Activated T-helper 2 cell treated with anti-CD3 and anti-CD28 coated beads, Interferon-gamma antibody, Interleukin-2, Interleukin-4, amounts not matched to agents 10 μg/mL and 5 μg/mL and 100 μg/mL, durations not matched to agents 14 hours and 24 hours and 36 hours (primary cell): Measurements from ENCODE around the gene FBXL3. TPM values are rescaled to one million over a fixed set of nuclear protein-coding genes. Genes with fewer than 3 reads are reported as not detected.

Experiments
- DNase-seq: peaks from one replicate; pipeline ENCODE4 v3.0.0; 2021; ENCODE audit warnings: low spot score
- H3K27ac Mint-ChIP-seq: one replicate; pipeline ENCODE4 v1.8.0; 2021; ENCODE audit warnings: mixed read lengths
- H3K27me3 Mint-ChIP-seq: one replicate; pipeline ENCODE4 v1.8.0; 2021; ENCODE audit warnings: low read depth, mixed read lengths
- H3K36me3 Mint-ChIP-seq: one replicate; pipeline ENCODE4 v1.8.0; 2021; ENCODE audit warnings: low read depth, mixed read lengths
- H3K4me1 Mint-ChIP-seq: one replicate; pipeline ENCODE4 v1.8.0; 2021; ENCODE audit warnings: low read depth, mixed read lengths
- H3K4me3 Mint-ChIP-seq: one replicate; pipeline ENCODE4 v1.8.0; 2021; ENCODE audit warnings: low read depth, mild to moderate bottlenecking, moderate library complexity, mixed read lengths
- H3K9me3 Mint-ChIP-seq: one replicate; pipeline ENCODE4 v1.8.0; 2021; ENCODE audit warnings: mixed read lengths
- intact Hi-C: fragments of 100-400 bp; cut with micrococcal nuclease; formaldehyde crosslinking; loops from one replicate; pipeline ENCODE4 v1.15.1; 2023
- total RNA-seq: library from RNA; stranded (reverse); gene quantifications from 2 replicates; pipeline ENCODE4 v1.2.3, GENCODE V29; 2022

FBXL3 gene, protein sequence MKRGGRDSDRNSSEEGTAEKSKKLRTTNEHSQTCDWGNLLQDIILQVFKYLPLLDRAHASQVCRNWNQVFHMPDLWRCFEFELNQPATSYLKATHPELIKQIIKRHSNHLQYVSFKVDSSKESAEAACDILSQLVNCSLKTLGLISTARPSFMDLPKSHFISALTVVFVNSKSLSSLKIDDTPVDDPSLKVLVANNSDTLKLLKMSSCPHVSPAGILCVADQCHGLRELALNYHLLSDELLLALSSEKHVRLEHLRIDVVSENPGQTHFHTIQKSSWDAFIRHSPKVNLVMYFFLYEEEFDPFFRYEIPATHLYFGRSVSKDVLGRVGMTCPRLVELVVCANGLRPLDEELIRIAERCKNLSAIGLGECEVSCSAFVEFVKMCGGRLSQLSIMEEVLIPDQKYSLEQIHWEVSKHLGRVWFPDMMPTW
- total RNA-seq: 38.2 and 44.4 TPM in 2 replicates

DNA sequence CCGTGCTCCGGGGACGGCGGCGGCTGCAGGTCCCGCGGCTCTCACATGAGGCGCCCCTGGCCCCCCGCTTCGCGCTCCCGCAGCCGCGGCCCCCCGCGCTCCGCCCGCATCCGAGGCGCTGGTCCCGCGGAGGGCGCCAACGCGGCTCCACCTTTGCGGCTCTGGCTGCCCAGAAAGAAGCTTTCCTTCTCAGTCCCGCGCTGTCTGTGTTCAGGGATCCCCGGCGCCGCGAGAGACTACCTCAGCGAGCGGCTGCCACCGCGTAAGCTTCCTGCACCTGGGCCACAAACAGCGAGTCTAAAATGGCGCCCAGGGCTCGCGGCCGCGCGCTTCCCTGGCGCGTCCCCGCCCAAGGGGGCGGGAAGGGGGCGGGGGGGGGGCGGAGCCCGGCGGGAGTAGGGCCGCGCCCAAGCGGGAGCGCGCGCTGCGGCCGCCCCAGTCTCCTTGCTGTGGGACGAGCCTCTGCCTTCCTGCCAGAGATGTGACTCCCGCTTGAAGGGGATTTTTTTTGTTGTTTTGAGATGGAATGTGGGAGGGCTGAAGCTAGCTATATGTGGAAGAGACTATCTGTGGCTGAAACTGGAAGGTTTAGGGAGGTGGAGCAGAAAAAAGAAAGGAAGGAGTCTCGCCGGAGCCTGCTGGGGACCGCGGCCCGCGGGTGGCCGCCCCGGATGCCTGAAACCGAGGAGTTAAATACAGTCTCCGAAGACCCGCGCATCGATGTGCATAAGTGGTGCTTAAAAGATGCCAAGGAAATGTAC, at the start of gene FBXL3:
Gene FBXL3, minus strand, starts transcription at position 299 of the 761 bp plus-strand sequence. CDS start 5,299 bp downstream, outside the sequence.
- Mint-ChIP-seq H3K27ac (peak within 1 kb of the TSS; percentile 95), H3K36me3 (peaks cover 21% of the 10 kb centered on the region), H3K4me3 (peak within 1 kb of the TSS; percentile 98), H3K4me1 (peaks cover 51% of the 10 kb centered on the region), H3K27me3 (no peaks in the 10 kb centered on the region), H3K9me3 (no peaks in the 10 kb centered on the region)
- intact Hi-C loops: loop anchor here (1.0 to 10.0 kb wide), 8 partner anchors 35 to 1712 kb away; partner anchors contain the start of genes CLN5, MYCBP2 and SLAIN1
- DNase-seq: peak; percentile 76

DNA sequence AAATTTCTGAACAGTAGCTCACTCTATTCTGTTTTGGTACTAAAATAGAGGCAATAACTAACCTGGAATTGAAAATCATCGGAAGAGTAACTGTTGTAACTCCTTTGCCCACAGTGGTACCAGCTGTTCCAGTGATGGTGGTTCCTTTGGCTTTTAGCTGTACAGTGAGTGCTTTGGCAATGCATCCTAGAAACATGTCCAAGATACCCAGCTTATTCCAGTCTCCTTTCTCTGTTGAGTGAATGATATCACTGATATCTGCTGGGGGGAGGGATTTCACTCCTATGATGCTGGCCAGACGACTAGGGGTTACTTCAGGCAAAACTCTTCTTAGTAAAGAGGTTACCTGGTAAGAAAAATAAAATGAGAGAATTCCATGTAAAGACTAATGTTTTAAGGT, 40.6 kb upstream of the FBXL3 start:
- intact Hi-C loops: no loop called here
- no peaks in the 10 kb centered on the region for H3K9me3 Mint-ChIP-seq
- no peak overlapping the region for H3K27ac Mint-ChIP-seq
- no peaks in the 10 kb centered on the region for H3K27me3 Mint-ChIP-seq
- peaks cover 52% of the 10 kb centered on the region for H3K36me3 Mint-ChIP-seq
- no peak for DNase-seq
- H3K4me3 Mint-ChIP-seq: no peak overlapping the region
- H3K4me1 Mint-ChIP-seq: no peaks in the 10 kb centered on the region

GRCh38 chr13:77065461-77066147, 38.6 kb upstream of the FBXL3 start:
- Mint-ChIP-seq H3K36me3 (peaks cover 64% of the 10 kb centered on the region), H3K4me3 (no peak overlapping the region), H3K4me1 (no peaks in the 10 kb centered on the region), H3K9me3 (no peaks in the 10 kb centered on the region), H3K27me3 (no peaks in the 10 kb centered on the region), H3K27ac (no peak overlapping the region)
- DNase-seq: no peak
- intact Hi-C loops: no loop called here

GRCh38 chr13:77062097-77062496, 35.1 kb upstream of the FBXL3 start:
- Mint-ChIP-seq H3K4me1 (no peaks in the 10 kb centered on the region), H3K9me3 (no peaks in the 10 kb centered on the region), H3K27me3 (no peaks in the 10 kb centered on the region), H3K36me3 (peaks cover 60% of the 10 kb centered on the region), H3K27ac (no peak overlapping the region), H3K4me3 (no peak overlapping the region)
- intact Hi-C loops: no loop called here
- no peak for DNase-seq

DNA sequence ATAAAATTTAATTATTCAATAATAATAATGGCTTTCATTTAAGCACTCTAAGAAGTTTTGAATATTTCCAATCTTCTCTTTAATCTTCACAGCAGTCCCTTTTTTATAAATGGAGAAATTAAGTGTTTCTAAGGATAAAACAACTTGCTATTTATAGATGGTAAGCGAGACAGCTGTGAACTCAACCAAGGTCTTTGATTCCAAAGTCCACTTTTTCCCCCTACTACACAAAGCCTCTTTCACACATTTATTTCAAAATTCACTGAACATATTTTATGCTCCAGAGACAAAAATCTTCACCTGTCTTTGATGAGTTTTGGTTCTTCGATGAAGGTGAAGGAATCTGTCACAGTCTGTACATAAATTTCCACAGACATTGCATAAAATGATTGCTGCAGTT, 34.4 kb upstream of the FBXL3 start:
- no peaks in the 10 kb centered on the region for H3K27me3 Mint-ChIP-seq
- no peak overlapping the region for H3K4me3 Mint-ChIP-seq
- H3K36me3 Mint-ChIP-seq: peaks cover 64% of the 10 kb centered on the region
- no peak for DNase-seq
- no peaks in the 10 kb centered on the region for H3K9me3 Mint-ChIP-seq
- intact Hi-C loops: no loop called here
- no peaks in the 10 kb centered on the region for H3K4me1 Mint-ChIP-seq
- no peak overlapping the region for H3K27ac Mint-ChIP-seq

DNA sequence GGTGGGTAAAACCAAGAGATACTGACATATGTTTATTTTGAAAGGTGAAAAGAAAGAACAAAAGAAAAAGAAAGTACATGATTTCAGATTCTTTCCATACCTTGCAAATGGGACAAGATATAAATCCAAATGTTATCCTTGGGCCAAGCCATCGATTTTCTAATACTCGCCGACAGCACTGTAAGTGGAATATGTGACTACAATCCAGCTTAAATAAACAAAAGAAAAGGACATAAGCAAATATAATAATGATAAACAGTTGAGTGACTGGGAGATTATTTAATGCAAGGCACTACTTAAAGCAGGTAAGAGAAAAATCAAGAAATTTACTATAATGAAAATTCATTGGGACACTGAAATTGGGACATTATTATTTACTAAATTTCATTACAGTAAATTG, 29.9 kb upstream of the FBXL3 start:
- Mint-ChIP-seq H3K9me3 (no peaks in the 10 kb centered on the region), H3K36me3 (peaks cover 58% of the 10 kb centered on the region), H3K27me3 (no peaks in the 10 kb centered on the region), H3K4me1 (no peaks in the 10 kb centered on the region), H3K27ac (no peak overlapping the region), H3K4me3 (no peak overlapping the region)
- DNase-seq: no peak
- intact Hi-C loops: no loop called here

GRCh38 chr13:77056382-77056781, 29.4 kb upstream of the FBXL3 start:
- intact Hi-C loops: no loop called here
- H3K4me1 Mint-ChIP-seq: no peaks in the 10 kb centered on the region
- no peak for DNase-seq
- no peaks in the 10 kb centered on the region for H3K27me3 Mint-ChIP-seq
- H3K9me3 Mint-ChIP-seq: no peaks in the 10 kb centered on the region
- no peak overlapping the region for H3K27ac Mint-ChIP-seq
- no peak overlapping the region for H3K4me3 Mint-ChIP-seq
- peaks cover 56% of the 10 kb centered on the region for H3K36me3 Mint-ChIP-seq

DNA sequence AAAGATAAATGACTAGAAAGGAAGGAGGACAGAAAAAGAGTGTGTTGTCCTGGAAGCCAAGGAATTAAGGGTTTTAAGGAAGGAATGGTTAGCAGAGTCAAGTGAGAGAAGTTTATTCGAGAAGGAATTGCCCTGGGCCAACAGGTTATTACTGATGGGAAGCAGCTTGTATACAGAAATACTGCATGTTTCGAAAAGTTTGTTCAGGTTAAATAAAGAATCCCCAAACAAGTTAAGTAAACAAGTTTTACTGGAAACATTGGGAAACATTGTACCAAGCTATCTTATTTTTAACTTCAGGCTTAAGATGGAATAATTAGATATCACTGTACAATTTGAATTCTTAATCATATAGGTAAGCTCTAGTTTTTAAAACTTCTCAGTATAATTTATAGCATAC, 28.2 kb upstream of the FBXL3 start:
- H3K4me3 Mint-ChIP-seq: no peak overlapping the region
- H3K27me3 Mint-ChIP-seq: no peaks in the 10 kb centered on the region
- no peaks in the 10 kb centered on the region for H3K9me3 Mint-ChIP-seq
- H3K36me3 Mint-ChIP-seq: peaks cover 60% of the 10 kb centered on the region
- DNase-seq: no peak
- intact Hi-C loops: loop anchor here (1.0 kb wide), 1 partner anchor 12 kb away; no protein-coding TSS in a partner anchor
- H3K27ac Mint-ChIP-seq: no peak overlapping the region
- no peaks in the 10 kb centered on the region for H3K4me1 Mint-ChIP-seq

DNA sequence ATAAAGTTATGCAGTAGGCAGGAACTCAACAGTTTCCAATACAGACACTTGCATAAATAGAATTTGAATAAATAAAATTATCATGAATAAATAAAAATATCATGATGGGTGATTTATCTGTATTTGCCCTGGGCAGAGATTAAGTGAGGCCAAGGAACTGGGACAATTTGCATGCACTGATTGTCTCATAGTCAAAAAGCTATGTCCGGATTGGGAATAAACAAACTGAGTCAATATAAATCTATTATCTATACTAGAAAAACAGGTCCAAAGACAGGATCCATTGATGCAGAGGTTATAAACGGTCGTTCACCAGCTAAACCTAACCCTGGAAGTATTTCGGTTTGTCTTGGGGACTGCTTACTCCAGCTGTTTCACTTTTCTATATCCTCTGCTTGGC, 26.2 kb upstream of the FBXL3 start:
- DNase-seq: no peak
- H3K27me3 Mint-ChIP-seq: no peaks in the 10 kb centered on the region
- H3K36me3 Mint-ChIP-seq: peaks cover 66% of the 10 kb centered on the region
- H3K4me1 Mint-ChIP-seq: no peaks in the 10 kb centered on the region
- intact Hi-C loops: no loop called here
- H3K9me3 Mint-ChIP-seq: no peaks in the 10 kb centered on the region
- H3K4me3 Mint-ChIP-seq: no peak overlapping the region
- no peak overlapping the region for H3K27ac Mint-ChIP-seq

- no peak for DNase-seq
- peaks cover 64% of the 10 kb centered on the region for H3K36me3 Mint-ChIP-seq
- H3K9me3 Mint-ChIP-seq: no peaks in the 10 kb centered on the region
- peak overlapping the region; percentile 23 for H3K27ac Mint-ChIP-seq
- peaks cover 7% of the 10 kb centered on the region for H3K4me1 Mint-ChIP-seq
- intact Hi-C loops: no loop called here
- no peak overlapping the region for H3K4me3 Mint-ChIP-seq
- no peaks in the 10 kb centered on the region for H3K27me3 Mint-ChIP-seq
These were observed 21.7 kb upstream of the FBXL3 start for GRCh38 chr13:77048681-77049080.

GRCh38 chr13:77047649-77048343, 20.8 kb upstream of the FBXL3 start:
- H3K27me3 Mint-ChIP-seq: no peaks in the 10 kb centered on the region
- no peaks in the 10 kb centered on the region for H3K9me3 Mint-ChIP-seq
- no peak for DNase-seq
- H3K36me3 Mint-ChIP-seq: peaks cover 67% of the 10 kb centered on the region
- intact Hi-C loops: no loop called here
- peaks cover 11% of the 10 kb centered on the region for H3K4me1 Mint-ChIP-seq
- H3K4me3 Mint-ChIP-seq: no peak overlapping the region
- H3K27ac Mint-ChIP-seq: no peak overlapping the region

DNA sequence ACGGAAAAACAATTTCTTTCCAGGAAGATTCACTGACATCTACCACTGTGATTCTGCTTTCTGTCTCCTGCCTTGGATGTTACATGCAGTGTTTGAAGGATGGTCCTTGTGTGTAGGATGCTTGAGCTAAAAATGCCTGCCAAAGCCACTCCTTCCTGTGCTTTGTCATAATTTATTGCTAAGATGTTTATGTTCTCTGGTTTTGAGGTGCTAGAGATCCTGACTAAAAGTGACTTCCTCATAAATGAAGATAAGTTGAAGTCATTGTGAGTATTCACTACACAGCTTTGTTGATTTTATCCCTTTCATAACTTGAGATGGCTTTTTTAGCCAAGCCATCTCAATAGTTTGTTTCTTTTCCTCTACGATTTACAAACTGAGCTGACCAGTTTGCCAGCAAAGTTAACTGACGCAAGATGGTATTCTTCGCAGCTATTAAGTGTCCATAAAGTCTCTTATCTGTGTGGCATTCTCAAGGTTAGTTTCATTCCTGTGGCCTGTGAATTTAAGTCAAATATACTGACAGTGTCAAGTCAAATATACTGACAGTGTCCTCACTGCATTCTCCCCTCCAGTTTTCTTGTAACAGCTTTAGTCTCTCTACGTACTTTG, 15.7 kb upstream of the FBXL3 start:
- H3K4me3 Mint-ChIP-seq: no peak overlapping the region
- H3K27me3 Mint-ChIP-seq: no peaks in the 10 kb centered on the region
- intact Hi-C loops: loop anchor here (1.0 kb wide), 1 partner anchor 13 kb away; no protein-coding TSS in a partner anchor
- peak overlapping the region; percentile 10 for H3K27ac Mint-ChIP-seq
- no peaks in the 10 kb centered on the region for H3K9me3 Mint-ChIP-seq
- H3K36me3 Mint-ChIP-seq: peaks cover 29% of the 10 kb centered on the region
- DNase-seq: no peak
- peaks cover 15% of the 10 kb centered on the region for H3K4me1 Mint-ChIP-seq
